ENCODE data around the gene NDUFA12.

The NDUFA12 gene

GRCh38 chr12:95014554-95014953, 11.1 kb upstream of the NDUFA12 start:
- TF ChIP-seq CTCF (IDR thresholded peaks at IDR 0.05; ENCODE audit: low read depth, low read length, missing control alignments) = no peak
- H3K4me3 ChIP-seq (ENCODE audit: low read depth, low read length) = no peak overlapping the region
- DNase-seq (ENCODE audit: low read depth) = no peak

- H3K4me3 ChIP-seq (ENCODE audit: low read depth, low read length) = no peak overlapping the region
- TF ChIP-seq CTCF (IDR thresholded peaks at IDR 0.05; ENCODE audit: low read depth, low read length, missing control alignments) = no peak
- DNase-seq (ENCODE audit: low read depth) = no peak
Measured at GRCh38 chr12:95006206-95006605, 2.7 kb upstream of the NDUFA12 start.

GRCh38 chr12:95004610-95005009, 1.1 kb upstream of the NDUFA12 start:
- no peak overlapping the region for H3K4me3 ChIP-seq (ENCODE audit: low read depth, low read length)
- no peak for TF ChIP-seq CTCF (IDR thresholded peaks at IDR 0.05; ENCODE audit: low read depth, low read length, missing control alignments)
- DNase-seq (ENCODE audit: low read depth) = no peak

- no peak for TF ChIP-seq CTCF (IDR thresholded peaks at IDR 0.05; ENCODE audit: low read depth, low read length, missing control alignments)
- H3K4me3 ChIP-seq (ENCODE audit: low read depth, low read length) = peak overlapping the region; percentile 74
- no peak for DNase-seq (ENCODE audit: low read depth)
Measured at GRCh38 chr12:95003921-95004272, 400 bp upstream of the NDUFA12 start.

- DNase-seq (ENCODE audit: low read depth) = no peak
- peak overlapping the region; percentile 74 for H3K4me3 ChIP-seq (ENCODE audit: low read depth, low read length)
- TF ChIP-seq CTCF (IDR thresholded peaks at IDR 0.05; ENCODE audit: low read depth, low read length, missing control alignments) = no peak
Measured at GRCh38 chr12:95002754-95003153, 743 bp downstream of the NDUFA12 start.

GRCh38 chr12:94998326-94998725, 5.2 kb downstream of the NDUFA12 start:
- DNase-seq (ENCODE audit: low read depth) = no peak
- TF ChIP-seq CTCF (IDR thresholded peaks at IDR 0.05; ENCODE audit: low read depth, low read length, missing control alignments) = no peak
- no peak overlapping the region for H3K4me3 ChIP-seq (ENCODE audit: low read depth, low read length)

GRCh38 chr12:94997726-94998125, 5.8 kb downstream of the NDUFA12 start:
- H3K4me3 ChIP-seq (ENCODE audit: low read depth, low read length) = no peak overlapping the region
- no peak for TF ChIP-seq CTCF (IDR thresholded peaks at IDR 0.05; ENCODE audit: low read depth, low read length, missing control alignments)
- DNase-seq (ENCODE audit: low read depth) = no peak
